Endothelial cell of umbilical vein (primary cell): ENCODE results near the gene NACA.

Experiments
- CTCF ChIP-seq, 2 donors: IDR thresholded peaks; 1 replicate in 1 of 2; 2 replicates in 1 of 2; pipeline ENCODE4 v1.5.1; 2011; ENCODE audit warnings: low read length in 2 of 2, mild to moderate bottlenecking in 2 of 2, moderate library complexity in 2 of 2, control low read depth in 1 of 2, inconsistent platforms in 1 of 2, low read depth in 1 of 2; ENCODE audit not compliant: insufficient read depth in 1 of 2; ENCODE audit errors: extremely low read depth in 1 of 2
- EZH2 ChIP-seq: IDR thresholded peaks from 2 replicates; pipeline ENCODE4 v1.6.1; 2012; ENCODE audit warnings: borderline replicate concordance, low read depth, mild to moderate bottlenecking, moderate library complexity, low read length, inconsistent platforms; ENCODE audit not compliant: severe bottlenecking
- MAX ChIP-seq: IDR thresholded peaks from 2 replicates; pipeline ENCODE4 v1.6.1; 2011; ENCODE audit not compliant: insufficient read depth, insufficient read length

GRCh38 chr12:56758728-56759262 lies 33.7 kb upstream of the NACA start:
- TF ChIP-seq CTCF (IDR thresholded peaks at IDR 0.05; ENCODE audit: extremely low read depth in 1 of 2, insufficient read depth in 1 of 2, low read depth in 1 of 2, low read length in 2 of 2) (no peak), EZH2 (no peak), MAX (no peak)
